GM12878 (cell line): ENCODE measurements around the gene ARID3B. TPM values are rescaled to one million over a fixed set of nuclear protein-coding genes. Genes with fewer than 3 reads are reported as not detected.

Experiments used
- CEBPB ChIP-seq, 2 experiments: fragments of 150-350 bp in 1 of 2; IDR thresholded peaks; 2 replicates each; pipeline ENCODE4 v1.6.1; 2012 to 2014; ENCODE audit warnings: low read depth in 2 of 2, low read length in 2 of 2, borderline replicate concordance in 1 of 2, inconsistent platforms in 1 of 2
- EED ChIP-seq: sonication (generic); IDR thresholded peaks from 2 replicates; pipeline ENCODE4 v1.6.1; 2016; ENCODE audit warnings: antibody characterized with exemption, low read depth
- EGR1 ChIP-seq, 2 experiments: IDR thresholded peaks; 1 replicate in 1 of 2; 2 replicates in 1 of 2; pipeline ENCODE4 v1.6.1; 2011 to 2012; ENCODE audit warnings: low read depth in 2 of 2, low read length in 2 of 2, borderline replicate concordance in 1 of 2, mild to moderate bottlenecking in 1 of 2, moderate library complexity in 1 of 2
- EZH2 ChIP-seq: IDR thresholded peaks from 2 replicates; pipeline ENCODE4 v1.6.1; 2012; ENCODE audit warnings: low read depth, mild to moderate bottlenecking, control low read depth, inconsistent platforms, low read length, borderline replicate concordance; ENCODE audit not compliant: control insufficient read depth
- POLR2AphosphoS5 ChIP-seq: IDR thresholded peaks from 2 replicates; pipeline ENCODE4 v1.6.1; 2011; ENCODE audit warnings: mild to moderate bottlenecking, low read length, inconsistent platforms
- RBBP5 ChIP-seq: fragments of 200-600 bp; sonication (generic); conservative IDR thresholded peaks from 2 replicates; pipeline ENCODE4 v1.6.1; 2016
- RCOR1 ChIP-seq: conservative IDR thresholded peaks from 2 replicates; pipeline ENCODE4 v1.6.1; 2012; ENCODE audit warnings: low read depth, low read length, improper control_type of control experiment
- RFX5 ChIP-seq: IDR thresholded peaks from 2 replicates; pipeline ENCODE4 v1.6.1; 2011; ENCODE audit warnings: low read depth, low read length, improper control_type of control experiment
- SIX5 ChIP-seq: IDR thresholded peaks from 2 replicates; pipeline ENCODE4 v1.6.1; 2011; ENCODE audit warnings: mild to moderate bottlenecking, low read depth, low read length, moderate library complexity; ENCODE audit not compliant: severe bottlenecking
- polyA plus RNA-seq, 11 experiments: library from polyadenylated mRNA; depleted of rRNA in 4 of 11; unstranded in 6 of 11; stranded (reverse) in 5 of 11; fragments of >200 nt; fragmentation: Nextera tagmentation in 4 of 11; fragmentation: Illumina TruSeq in 1 of 11; extraction: Ambion mirVana in 4 of 11; extraction: Trizol in 1 of 11; gene quantifications; 1 replicate in 1 of 11; 2 replicates in 10 of 11; pipeline versions ENCODE4 v1.2.1 to v1.2.3, GENCODE V29; 2011 to 2016; ENCODE audit warnings: inconsistent platforms in 2 of 11, missing spikeins in 2 of 11, low read depth in 1 of 11
- total RNA-seq, 4 experiments: library from RNA; depleted of rRNA in 3 of 4; stranded (reverse); fragments of >200 nt in 3 of 4; fragmentation: Illumina TruSeq in 1 of 4; extraction: Trizol in 1 of 4; gene quantifications; 2 replicates each; pipeline versions ENCODE4 v1.2.1 to v1.2.3, GENCODE V29; 2013 to 2021
- TF ChIP-seq, protein P1 (sequence below): fragments of 450-650 bp; IDR thresholded peaks from 2 replicates; pipeline ENCODE4 v1.6.1; 2018; ENCODE audit warnings: borderline replicate concordance, mild to moderate bottlenecking; ENCODE audit not compliant: partially characterized antibody
- TF ChIP-seq, protein P2 (sequence below): fragments of 450-650 bp; IDR thresholded peaks from 2 replicates; pipeline ENCODE4 v1.6.1; 2017; ENCODE audit warnings: mild to moderate bottlenecking, low read depth, inconsistent platforms; ENCODE audit not compliant: poor library complexity, severe bottlenecking

ARID3B gene
- total and polyA plus RNA-seq, 10 of the 15 experiments (the other 5 are each of a cell fraction or from before 2014, with no cell fraction given), result 1.1 to 33.4 (median 24.0) TPM

DNA sequence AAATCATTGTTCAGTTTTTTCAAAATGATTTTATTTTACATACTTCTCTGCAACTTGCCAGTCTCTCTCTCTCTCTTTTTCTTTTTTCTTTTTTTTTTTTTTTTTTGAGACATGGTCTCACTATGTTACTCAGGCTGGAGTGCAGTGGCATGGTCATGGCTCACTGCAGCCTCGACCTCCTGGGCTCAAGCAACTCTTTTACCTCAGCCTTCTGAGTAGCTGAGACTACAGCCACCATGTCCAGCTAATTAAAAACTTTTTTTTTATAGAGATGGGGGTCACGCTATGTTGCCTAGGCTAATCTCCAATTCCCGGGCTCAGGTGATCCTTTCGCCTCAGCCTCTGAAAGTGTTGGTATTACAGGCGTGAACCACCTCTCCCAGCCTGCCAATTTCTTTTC lies 12.1 kb upstream of the ARID3B start (continued):
- TF ChIP-seq, protein P1, sequence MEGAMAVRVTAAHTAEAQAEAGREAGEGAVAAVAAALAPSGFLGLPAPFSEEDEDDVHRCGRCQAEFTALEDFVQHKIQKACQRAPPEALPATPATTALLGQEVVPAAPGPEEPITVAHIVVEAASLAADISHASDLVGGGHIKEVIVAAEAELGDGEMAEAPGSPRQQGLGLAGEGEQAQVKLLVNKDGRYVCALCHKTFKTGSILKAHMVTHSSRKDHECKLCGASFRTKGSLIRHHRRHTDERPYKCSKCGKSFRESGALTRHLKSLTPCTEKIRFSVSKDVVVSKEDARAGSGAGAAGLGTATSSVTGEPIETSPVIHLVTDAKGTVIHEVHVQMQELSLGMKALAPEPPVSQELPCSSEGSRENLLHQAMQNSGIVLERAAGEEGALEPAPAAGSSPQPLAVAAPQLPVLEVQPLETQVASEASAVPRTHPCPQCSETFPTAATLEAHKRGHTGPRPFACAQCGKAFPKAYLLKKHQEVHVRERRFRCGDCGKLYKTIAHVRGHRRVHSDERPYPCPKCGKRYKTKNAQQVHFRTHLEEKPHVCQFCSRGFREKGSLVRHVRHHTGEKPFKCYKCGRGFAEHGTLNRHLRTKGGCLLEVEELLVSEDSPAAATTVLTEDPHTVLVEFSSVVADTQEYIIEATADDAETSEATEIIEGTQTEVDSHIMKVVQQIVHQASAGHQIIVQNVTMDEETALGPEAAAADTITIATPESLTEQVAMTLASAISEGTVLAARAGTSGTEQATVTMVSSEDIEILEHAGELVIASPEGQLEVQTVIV, result no peak
- no peak for TF ChIP-seq POLR2AphosphoS5
- TF ChIP-seq EGR1 (IDR thresholded peaks at IDR 0.05; ENCODE audit: borderline replicate concordance in 1 of 2, low read depth in 2 of 2, low read length in 2 of 2), result no peak
- TF ChIP-seq, protein P2, sequence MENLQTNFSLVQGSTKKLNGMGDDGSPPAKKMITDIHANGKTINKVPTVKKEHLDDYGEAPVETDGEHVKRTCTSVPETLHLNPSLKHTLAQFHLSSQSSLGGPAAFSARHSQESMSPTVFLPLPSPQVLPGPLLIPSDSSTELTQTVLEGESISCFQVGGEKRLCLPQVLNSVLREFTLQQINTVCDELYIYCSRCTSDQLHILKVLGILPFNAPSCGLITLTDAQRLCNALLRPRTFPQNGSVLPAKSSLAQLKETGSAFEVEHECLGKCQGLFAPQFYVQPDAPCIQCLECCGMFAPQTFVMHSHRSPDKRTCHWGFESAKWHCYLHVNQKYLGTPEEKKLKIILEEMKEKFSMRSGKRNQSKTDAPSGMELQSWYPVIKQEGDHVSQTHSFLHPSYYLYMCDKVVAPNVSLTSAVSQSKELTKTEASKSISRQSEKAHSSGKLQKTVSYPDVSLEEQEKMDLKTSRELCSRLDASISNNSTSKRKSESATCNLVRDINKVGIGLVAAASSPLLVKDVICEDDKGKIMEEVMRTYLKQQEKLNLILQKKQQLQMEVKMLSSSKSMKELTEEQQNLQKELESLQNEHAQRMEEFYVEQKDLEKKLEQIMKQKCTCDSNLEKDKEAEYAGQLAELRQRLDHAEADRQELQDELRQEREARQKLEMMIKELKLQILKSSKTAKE, result no peak
- TF ChIP-seq RBBP5, result no peak
- no peak for TF ChIP-seq RCOR1
- no peak for TF ChIP-seq SIX5
- no peak for TF ChIP-seq EED
- no peak for TF ChIP-seq RFX5
- TF ChIP-seq EZH2, result no peak
- TF ChIP-seq CEBPB (IDR thresholded peaks at IDR 0.05; ENCODE audit: borderline replicate concordance in 1 of 2, low read depth in 2 of 2, low read length in 2 of 2), result no peak
